ENCODE measurements around the gene SRCIN1.

The SRCIN1 gene

DNA sequence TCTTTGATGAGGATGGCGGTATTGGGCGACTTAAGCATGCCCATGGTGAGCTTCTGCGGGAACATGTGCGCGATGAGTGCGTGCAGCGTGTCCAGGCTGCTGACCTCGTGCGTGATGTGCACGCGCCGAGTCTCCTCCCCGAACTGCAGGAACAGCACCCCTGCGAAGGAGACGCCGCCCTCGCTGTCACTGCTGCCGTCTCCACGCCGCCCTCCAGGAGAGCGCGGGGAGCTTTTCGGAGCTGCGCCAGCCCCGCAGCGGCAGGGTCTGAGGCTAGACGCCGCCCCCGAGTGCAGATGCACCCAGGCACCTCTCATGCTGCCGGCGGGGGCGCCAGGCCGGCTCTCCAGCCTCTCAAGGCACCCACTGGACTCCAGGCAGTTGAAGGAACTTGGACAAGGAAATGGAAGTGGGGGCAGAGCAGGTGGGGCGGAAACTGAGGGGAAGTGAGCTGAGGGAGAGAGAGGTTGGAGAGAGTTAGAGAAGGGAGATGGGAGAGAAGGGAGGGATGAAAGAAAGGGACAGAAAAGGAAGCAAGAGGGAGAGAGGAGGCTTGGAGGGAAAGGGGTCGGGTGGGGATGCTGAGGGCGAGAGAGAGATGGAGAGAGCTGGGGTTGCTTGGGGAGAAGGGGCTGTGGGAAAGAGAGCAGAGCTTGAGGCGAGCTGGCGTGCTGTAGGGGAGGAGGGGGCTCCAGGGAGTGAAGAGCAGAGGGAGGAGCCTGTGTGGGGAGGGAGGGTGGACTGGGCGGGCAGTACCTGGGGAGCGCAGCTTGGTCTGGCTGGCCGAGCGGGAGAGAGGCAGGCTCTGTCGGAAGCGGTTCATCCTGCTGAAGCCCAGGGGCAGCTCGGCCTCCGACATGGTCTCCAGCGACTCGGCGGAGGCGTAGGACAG lies 42.1 kb downstream of the SRCIN1 start:
- DNase-seq (ENCODE audit: low spot score in 2 of 2) = no peak
- Histone ChIP-seq H3K4me3 (no peak overlapping the region), H3K9me3 (0 out of 2 replicates have a peak, but pooled peaks cover 2% of the 10 kb centered on the region), H3K27me3 (ENCODE audit: low read depth) (peaks cover 43% of the 10 kb centered on the region), H3K4me1 (peaks cover 12% of the 10 kb centered on the region), H3K36me3 (replicated peaks) (no peaks in the 10 kb centered on the region)
- in situ Hi-C loops (cut with MboI; ENCODE audit: low sequenced_read_pairs) = no loop called here

- Histone ChIP-seq H3K36me3 (replicated peaks) (no peaks in the 10 kb centered on the region), H3K27me3 (ENCODE audit: low read depth) (peaks cover 43% of the 10 kb centered on the region), H3K4me1 (peaks cover 15% of the 10 kb centered on the region), H3K9me3 (0 out of 2 replicates have a peak, but pooled peaks cover 2% of the 10 kb centered on the region), H3K4me3 (no peak overlapping the region)
- in situ Hi-C loops (cut with MboI; ENCODE audit: low sequenced_read_pairs) = no loop called here
- no peak for DNase-seq (ENCODE audit: low spot score in 2 of 2)
These were observed 42.8 kb downstream of the SRCIN1 start for GRCh38 chr17:38562903-38563302.

DNA sequence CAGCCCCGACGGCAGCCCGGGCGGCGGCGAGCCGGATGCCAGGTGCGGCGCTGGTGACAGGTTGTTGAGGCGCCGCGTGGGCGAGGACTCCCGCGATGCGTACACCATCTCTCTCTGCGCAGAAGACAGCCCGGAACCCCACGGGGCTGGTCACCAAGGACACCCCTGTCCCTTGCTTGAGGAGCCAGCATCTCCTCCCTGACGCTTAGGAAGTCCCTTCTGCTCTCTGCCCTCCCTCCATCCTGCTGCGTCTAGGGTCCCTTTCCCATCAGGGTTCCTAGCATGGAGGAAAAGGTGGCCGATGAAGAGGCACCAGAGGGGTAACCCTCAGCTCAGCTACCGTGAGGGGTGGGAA lies 43.6 kb downstream of the SRCIN1 start:
- peaks cover 43% of the 10 kb centered on the region for H3K27me3 ChIP-seq (ENCODE audit: low read depth)
- in situ Hi-C loops (cut with MboI; ENCODE audit: low sequenced_read_pairs) = no loop called here

GRCh38 chr17:38561416-38562214 lies 44.1 kb downstream of the SRCIN1 start:
- Histone ChIP-seq H3K4me3 (no peak overlapping the region), H3K36me3 (replicated peaks) (no peaks in the 10 kb centered on the region), H3K4me1 (peaks cover 19% of the 10 kb centered on the region), H3K27me3 (ENCODE audit: low read depth) (peaks cover 42% of the 10 kb centered on the region), H3K9me3 (0 out of 2 replicates have a peak, but pooled peaks cover 2% of the 10 kb centered on the region)
- DNase-seq (ENCODE audit: low spot score in 2 of 2) = no peak
- in situ Hi-C loops (cut with MboI; ENCODE audit: low sequenced_read_pairs) = no loop called here

More for the DNA sequence above, 43.6 kb downstream of the SRCIN1 start:
- Histone ChIP-seq H3K4me1 (peaks cover 19% of the 10 kb centered on the region), H3K9me3 (0 out of 2 replicates have a peak, but pooled peaks cover 2% of the 10 kb centered on the region), H3K36me3 (replicated peaks) (no peaks in the 10 kb centered on the region), H3K4me3 (no peak overlapping the region)
- DNase-seq (ENCODE audit: low spot score in 2 of 2) = no peak

DNA sequence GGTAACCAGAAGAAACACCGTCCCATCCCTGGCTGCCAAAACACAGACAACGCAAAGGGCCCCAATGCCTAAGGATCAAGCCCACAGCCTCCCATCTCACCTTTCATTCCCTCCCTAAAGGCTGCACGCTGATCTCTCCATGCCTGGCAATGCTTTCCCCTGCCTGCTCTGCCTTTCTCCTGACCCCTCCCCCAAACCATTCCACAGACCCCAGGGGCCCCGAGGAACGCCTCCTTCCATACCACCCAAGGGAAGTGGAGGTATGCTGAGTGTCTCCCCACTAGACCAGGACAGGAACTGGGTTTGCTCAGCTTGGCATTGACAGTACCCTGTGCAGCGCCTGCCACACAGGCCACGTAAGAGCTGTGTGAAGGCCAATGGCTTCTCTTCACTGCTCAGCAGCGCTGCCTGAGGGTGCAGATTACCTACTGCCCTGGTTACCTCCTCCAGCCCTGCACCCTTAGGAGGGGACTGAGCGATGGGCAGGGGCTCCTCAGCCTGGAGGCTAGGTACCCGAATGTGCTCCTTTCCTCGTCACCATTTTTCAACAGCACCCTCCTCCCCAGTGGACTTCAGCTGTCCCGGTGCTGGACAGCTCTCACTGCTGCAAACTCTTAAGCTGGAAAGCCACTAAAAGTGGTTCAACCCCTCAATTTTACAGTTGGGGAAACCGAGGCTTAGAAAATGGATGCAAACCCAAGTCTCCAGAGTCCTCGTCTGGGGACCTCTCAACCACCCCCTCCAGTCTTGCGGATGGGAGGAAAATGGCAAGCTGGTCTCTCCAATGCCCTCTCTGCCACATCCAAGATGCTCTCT lies 45.0 kb downstream of the SRCIN1 start:
- Histone ChIP-seq H3K9me3 (0 out of 2 replicates have a peak, but pooled peaks cover 2% of the 10 kb centered on the region), H3K4me3 (no peak overlapping the region), H3K4me1 (peaks cover 19% of the 10 kb centered on the region), H3K36me3 (replicated peaks) (no peaks in the 10 kb centered on the region), H3K27me3 (ENCODE audit: low read depth) (peaks cover 38% of the 10 kb centered on the region)
- DNase-seq (ENCODE audit: low spot score in 2 of 2) = no peak
- in situ Hi-C loops (cut with MboI; ENCODE audit: low sequenced_read_pairs) = no loop called here

- Histone ChIP-seq H3K36me3 (replicated peaks) (no peaks in the 10 kb centered on the region), H3K27me3 (ENCODE audit: low read depth) (peaks cover 29% of the 10 kb centered on the region), H3K4me3 (peak overlapping the region; percentile 27; the same call in 1 of the 2 replicates), H3K9me3 (no peaks in the 10 kb centered on the region), H3K4me1 (peaks cover 19% of the 10 kb centered on the region)
- peak in 1 of 2 experiments; percentile 36 for DNase-seq (ENCODE audit: low spot score in 2 of 2)
- in situ Hi-C loops (cut with MboI; ENCODE audit: low sequenced_read_pairs) = loop anchor here (10.0 kb wide), 1 partner anchor 55 kb away; no protein-coding TSS in a partner anchor
These were observed 45.9 kb downstream of the SRCIN1 start for GRCh38 chr17:38559880-38560230.

- peak; percentile 94 to 99 for DNase-seq (ENCODE audit: low spot score in 2 of 2)
- Histone ChIP-seq H3K27me3 (ENCODE audit: low read depth) (peaks cover 25% of the 10 kb centered on the region), H3K4me1 (peaks cover 19% of the 10 kb centered on the region), H3K4me3 (peak overlapping the region; percentile 27), H3K9me3 (no peaks in the 10 kb centered on the region), H3K36me3 (replicated peaks) (no peaks in the 10 kb centered on the region)
- in situ Hi-C loops (cut with MboI; ENCODE audit: low sequenced_read_pairs) = loop anchor here (10.0 kb wide), 1 partner anchor 56 kb away; no protein-coding TSS in a partner anchor
These were observed 46.5 kb downstream of the SRCIN1 start for GRCh38 chr17:38559051-38559879.

DNA sequence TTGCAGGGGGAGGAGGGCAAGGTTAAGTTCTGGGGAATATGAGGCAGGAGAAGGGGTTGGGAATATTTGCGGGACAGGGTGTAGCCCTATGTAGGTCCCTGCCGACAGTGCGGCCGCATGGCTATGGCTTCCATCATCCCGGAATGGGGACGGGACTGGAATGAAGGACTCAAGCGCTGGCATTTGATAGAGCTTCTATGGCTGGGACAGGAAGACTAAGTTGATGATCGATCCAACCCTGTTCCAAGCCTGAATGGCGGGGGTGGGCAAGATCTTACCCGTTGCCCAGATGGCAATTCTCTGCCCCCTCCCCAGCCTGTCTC lies 47.1 kb downstream of the SRCIN1 start:
- H3K4me1 ChIP-seq = peaks cover 19% of the 10 kb centered on the region
- H3K4me3 ChIP-seq = peak overlapping the region; percentile 27
- DNase-seq (ENCODE audit: low spot score in 2 of 2) = no peak
- no peaks in the 10 kb centered on the region for H3K36me3 ChIP-seq (replicated peaks)
- H3K9me3 ChIP-seq = no peaks in the 10 kb centered on the region
- H3K27me3 ChIP-seq (ENCODE audit: low read depth) = peaks cover 19% of the 10 kb centered on the region
- in situ Hi-C loops (cut with MboI; ENCODE audit: low sequenced_read_pairs) = loop anchor here (10.0 kb wide), 1 partner anchor 56 kb away; no protein-coding TSS in a partner anchor

DNA sequence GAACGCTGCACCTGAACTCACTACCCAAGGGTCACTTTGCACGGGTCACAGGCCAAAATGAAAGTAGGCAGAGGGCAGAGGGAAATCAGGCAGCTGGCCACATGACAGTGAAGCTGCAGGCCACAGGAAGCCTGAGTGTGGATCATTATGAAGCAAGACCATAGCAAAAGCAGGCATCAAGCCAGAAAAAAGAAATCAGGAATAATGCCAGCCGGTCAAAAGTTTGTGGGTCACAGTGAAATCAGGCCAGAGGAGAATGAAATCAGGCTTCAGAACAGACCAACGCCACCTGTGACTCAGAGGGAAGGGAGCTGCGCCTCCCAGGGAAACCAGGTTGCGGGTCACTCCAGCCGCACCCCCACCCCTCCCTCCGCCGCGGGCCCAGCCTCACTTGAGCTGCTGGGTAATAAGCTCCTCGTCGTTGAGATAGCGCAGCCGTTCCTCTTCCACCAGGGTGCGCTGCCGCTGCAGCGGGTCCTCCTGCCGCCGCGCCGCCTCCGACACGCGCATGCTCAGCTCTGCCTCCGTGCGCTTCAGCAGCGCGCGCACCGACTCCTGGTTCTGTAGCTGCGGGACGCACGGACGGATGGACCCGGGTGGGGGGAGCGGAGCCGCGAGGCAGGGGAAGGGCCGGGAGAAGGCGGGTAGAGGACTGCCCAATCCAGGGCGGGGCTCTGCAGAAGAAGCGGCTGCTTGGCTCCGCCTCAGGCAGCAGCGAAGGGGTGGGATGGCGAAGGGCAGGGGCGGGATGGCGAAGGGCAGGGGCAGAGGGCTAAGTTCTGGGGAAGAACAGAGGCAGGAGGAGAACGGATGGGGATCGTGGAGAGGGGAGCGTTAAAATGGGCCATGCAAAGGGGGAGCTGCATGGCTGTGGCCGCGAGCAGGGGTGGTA lies 47.7 kb downstream of the SRCIN1 start:
- peaks cover 13% of the 10 kb centered on the region for H3K27me3 ChIP-seq (ENCODE audit: low read depth)
- H3K36me3 ChIP-seq (replicated peaks) = no peaks in the 10 kb centered on the region
- H3K4me3 ChIP-seq = peak overlapping the region; percentile 27
- DNase-seq (ENCODE audit: low spot score in 2 of 2) = peak; percentile 92 to 96
- in situ Hi-C loops (cut with MboI; ENCODE audit: low sequenced_read_pairs) = loop anchor here (10.0 kb wide), 1 partner anchor 57 kb away; no protein-coding TSS in a partner anchor
- H3K9me3 ChIP-seq = no peaks in the 10 kb centered on the region
- peaks cover 19% of the 10 kb centered on the region for H3K4me1 ChIP-seq

DNA sequence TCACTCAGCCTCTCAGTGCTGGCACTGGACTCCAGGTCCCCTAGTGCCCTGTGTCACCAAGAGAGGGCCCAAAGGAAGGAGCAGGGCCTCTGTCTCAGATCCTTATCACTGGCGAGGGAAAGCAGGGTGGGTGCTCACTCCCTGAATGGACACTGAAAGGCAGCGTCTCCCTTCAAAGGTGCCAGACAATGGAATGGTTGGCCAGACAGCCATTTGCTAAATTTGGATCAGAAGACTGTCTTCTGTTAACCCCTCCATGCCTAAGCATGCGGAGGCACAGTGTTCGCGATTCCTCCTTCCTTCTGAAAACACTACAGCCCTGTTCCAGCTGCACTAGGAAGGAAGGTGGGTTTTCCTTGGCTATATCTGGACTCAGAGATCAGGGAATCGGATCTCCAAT lies 48.4 kb downstream of the SRCIN1 start:
- no peaks in the 10 kb centered on the region for H3K36me3 ChIP-seq (replicated peaks)
- DNase-seq (ENCODE audit: low spot score in 2 of 2) = no peak
- H3K27me3 ChIP-seq (ENCODE audit: low read depth) = peaks cover 8% of the 10 kb centered on the region
- in situ Hi-C loops (cut with MboI; ENCODE audit: low sequenced_read_pairs) = loop anchor here (10.0 kb wide), 1 partner anchor 57 kb away; no protein-coding TSS in a partner anchor
- peaks cover 19% of the 10 kb centered on the region for H3K4me1 ChIP-seq
- no peak overlapping the region; the same call in 1 of the 2 replicates for H3K4me3 ChIP-seq
- H3K9me3 ChIP-seq = no peaks in the 10 kb centered on the region

GRCh38 chr17:38556239-38556638 lies 49.5 kb downstream of the SRCIN1 start:
- H3K9me3 ChIP-seq = no peaks in the 10 kb centered on the region
- H3K36me3 ChIP-seq (replicated peaks) = no peaks in the 10 kb centered on the region
- peaks cover 19% of the 10 kb centered on the region for H3K4me1 ChIP-seq
- in situ Hi-C loops (cut with MboI; ENCODE audit: low sequenced_read_pairs) = loop anchor here (10.0 kb wide), 1 partner anchor 59 kb away; no protein-coding TSS in a partner anchor
- H3K4me3 ChIP-seq = no peak overlapping the region
- no peaks in the 10 kb centered on the region; the same call in 1 of the 2 replicates for H3K27me3 ChIP-seq (ENCODE audit: low read depth)
- DNase-seq (ENCODE audit: low spot score in 2 of 2) = no peak

All from HAP-1 (cell line).